IMR-90 (cell line): ENCODE results near the gene SLC25A17. TPM values are rescaled to one million over a fixed set of nuclear protein-coding genes. Genes with fewer than 3 reads are reported as not detected.
A peak's percentile ranks its signal among the peaks of the same experiment; 100 is the strongest.

Experiments
- ATAC-seq: fragments of 200-7000 bp; cut with Tn5 transposase; 2 replicates; pipeline ENCODE4 v1.9.1; 2020; ENCODE audit warnings: low read depth, mild to moderate bottlenecking, moderate library complexity
- BruUV-seq: library from RNA; stranded (reverse); fragments of 400-500 nt; replicated peaks from 2 replicates; lab custom pipeline; 2021; lab: Mats Ljungman, UMichigan
- CTCF ChIA-PET: fragments of 300-600 bp; formaldehyde crosslinking; extraction: SDS; loops from one replicate; lab custom pipeline; 2021; ENCODE audit warnings: antibody characterized with exemption; lab: Yijun Ruan, JAX
- POLR2A ChIA-PET: fragments of 300-600 bp; sonication (Branson Sonifier 250); formaldehyde crosslinking; loops from one replicate; lab custom pipeline; 2022; ENCODE audit warnings: antibody characterized with exemption; ENCODE audit not compliant: unreplicated experiment; lab: Charles Lee
- DNase-seq: peaks from one replicate; pipeline ENCODE4 v3.0.0; 2013
- H2AFZ ChIP-seq: replicated peaks from 2 replicates; pipeline ENCODE3; 2013; ENCODE audit warnings: low read length, mild to moderate bottlenecking; ENCODE audit not compliant: poor library complexity
- H2AK5ac ChIP-seq: 2 replicates; pipeline ENCODE4 v1.6.1; 2013; ENCODE audit warnings: low read depth, low read length, inconsistent platforms
- H2AK9ac ChIP-seq: replicated peaks from 2 replicates; pipeline ENCODE3; 2013; ENCODE audit warnings: mild to moderate bottlenecking, low read depth, low read length, moderate library complexity; ENCODE audit not compliant: poor library complexity
- H2BK120ac ChIP-seq: 2 replicates; pipeline ENCODE4 v1.6.1; 2013; ENCODE audit warnings: low read depth, low read length, inconsistent platforms
- H2BK15ac ChIP-seq: 3 replicates; pipeline ENCODE4 v1.6.1; 2013; ENCODE audit warnings: low read depth, low read length, inconsistent platforms
- H2BK20ac ChIP-seq: 2 replicates; pipeline ENCODE4 v1.6.1; 2013; ENCODE audit warnings: low read depth, mild to moderate bottlenecking, inconsistent platforms, low read length, moderate library complexity
- H2BK5ac ChIP-seq: 2 replicates; pipeline ENCODE4 v1.6.1; 2013; ENCODE audit warnings: mild to moderate bottlenecking, low read depth, low read length, inconsistent platforms; ENCODE audit not compliant: poor library complexity, severe bottlenecking
- H3K14ac ChIP-seq: replicated peaks from 2 replicates; pipeline ENCODE4 v1.6.1; 2013; ENCODE audit warnings: low read depth, low read length, inconsistent platforms
- H3K18ac ChIP-seq: 2 replicates; pipeline ENCODE4 v1.6.1; 2013; ENCODE audit warnings: low read depth, low read length, control low read depth
- H3K23ac ChIP-seq: 2 replicates; pipeline ENCODE4 v1.6.1; 2013; ENCODE audit warnings: low read depth, low read length, inconsistent platforms
- H3K27ac ChIP-seq: 2 replicates; pipeline ENCODE4 v1.5.1; 2013; ENCODE audit warnings: mild to moderate bottlenecking, control low read depth, low read length; ENCODE audit not compliant: insufficient read depth
- H3K27me3 ChIP-seq: 2 replicates; pipeline ENCODE4 v1.6.1; 2013; ENCODE audit warnings: low read length; ENCODE audit not compliant: control insufficient read depth, insufficient read depth
- H3K36me3 ChIP-seq: 2 replicates; pipeline ENCODE4 v1.6.1; 2013; ENCODE audit warnings: low read length, mixed read lengths; ENCODE audit not compliant: control insufficient read depth, insufficient read depth
- H3K4ac ChIP-seq: 2 replicates; pipeline ENCODE4 v1.6.1; 2013; ENCODE audit warnings: low read depth, low read length, inconsistent platforms
- H3K4me1 ChIP-seq: 2 replicates; pipeline ENCODE4 v1.6.1; 2013; ENCODE audit warnings: low read length, mixed read lengths; ENCODE audit not compliant: control insufficient read depth, insufficient read depth
- H3K4me2 ChIP-seq: 2 replicates; pipeline ENCODE4 v1.6.1; 2013; ENCODE audit warnings: low read depth, mild to moderate bottlenecking, control low read depth, low read length, moderate library complexity
- H3K4me3 ChIP-seq: 2 replicates; pipeline ENCODE4 v1.5.1; 2013; ENCODE audit warnings: low read depth, mild to moderate bottlenecking, control low read depth, low read length, moderate library complexity; ENCODE audit not compliant: insufficient read depth
- H3K56ac ChIP-seq: 2 replicates; pipeline ENCODE4 v1.6.1; 2013; ENCODE audit warnings: low read length, inconsistent platforms; ENCODE audit not compliant: insufficient read depth; ENCODE audit errors: extremely low read depth
- H3K79me1 ChIP-seq, 2 experiments: 2 replicates each; pipeline ENCODE4 v1.6.1; 2013; ENCODE audit warnings: low read length in 2 of 2, inconsistent platforms in 1 of 2, low read depth in 1 of 2
- H3K9ac ChIP-seq: 2 replicates; pipeline ENCODE4 v1.6.1; 2013; ENCODE audit warnings: low read depth, low read length, control low read depth
- H3K9me1 ChIP-seq: 2 replicates; pipeline ENCODE4 v1.6.1; 2013; ENCODE audit warnings: low read length, inconsistent platforms; ENCODE audit not compliant: insufficient read depth
- H3K9me3 ChIP-seq: 2 replicates; pipeline ENCODE4 v1.6.1; 2013; ENCODE audit warnings: low read length; ENCODE audit not compliant: control insufficient read depth, insufficient read depth
- H4K20me1 ChIP-seq: 2 replicates; pipeline ENCODE4 v1.6.1; 2013; ENCODE audit warnings: low read length, inconsistent platforms; ENCODE audit not compliant: insufficient read depth
- H4K5ac ChIP-seq: 2 replicates; pipeline ENCODE4 v1.6.1; 2013; ENCODE audit warnings: mild to moderate bottlenecking, low read depth, low read length, control low read depth
- H4K8ac ChIP-seq, 2 experiments: 2 replicates each; pipeline ENCODE4 v1.6.1; 2013; ENCODE audit warnings: low read depth in 2 of 2, low read length in 2 of 2, control low read depth in 1 of 2, inconsistent platforms in 1 of 2
- H4K91ac ChIP-seq: 2 replicates; pipeline ENCODE4 v1.6.1; 2013; ENCODE audit warnings: low read depth, low read length, inconsistent platforms; ENCODE audit not compliant: insufficient read depth
- CHD1 ChIP-seq: IDR thresholded peaks from 2 replicates; pipeline ENCODE4 v1.6.1; 2012; ENCODE audit warnings: low read depth, low read length, improper control_type of control experiment
- FOS ChIP-seq: fragments of 150-350 bp; IDR thresholded peaks from 2 replicates; pipeline ENCODE4 v1.6.1; 2016; ENCODE audit warnings: low read depth, low read length
- MAFK ChIP-seq: IDR thresholded peaks from 2 replicates; pipeline ENCODE4 v1.6.1; 2012; ENCODE audit warnings: low read depth, low read length, improper control_type of control experiment
- MAZ ChIP-seq: IDR thresholded peaks from 2 replicates; pipeline ENCODE4 v1.6.1; 2012; ENCODE audit warnings: low read depth, mild to moderate bottlenecking, low read length, improper control_type of control experiment, moderate library complexity, borderline replicate concordance
- MXI1 ChIP-seq: IDR thresholded peaks from 2 replicates; pipeline ENCODE4 v1.6.1; 2012; ENCODE audit warnings: low read depth, mild to moderate bottlenecking, low read length, moderate library complexity, borderline replicate concordance
- POLR2A ChIP-seq: IDR thresholded peaks from 2 replicates; pipeline ENCODE4 v1.6.1; 2012; ENCODE audit warnings: mild to moderate bottlenecking, low read depth, low read length
- RAD21 ChIP-seq: IDR thresholded peaks from 2 replicates; pipeline ENCODE4 v1.6.1; 2012; ENCODE audit warnings: low read length, improper control_type of control experiment
- RCOR1 ChIP-seq: IDR thresholded peaks from 2 replicates; pipeline ENCODE4 v1.6.1; 2012; ENCODE audit warnings: mild to moderate bottlenecking, low read length, improper control_type of control experiment; ENCODE audit not compliant: insufficient replicate concordance
- RFX5 ChIP-seq: IDR thresholded peaks from 2 replicates; pipeline ENCODE4 v1.8.0; 2012; ENCODE audit warnings: low read depth, mild to moderate bottlenecking, low read length, moderate library complexity
- WGBS, 2 experiments: methylation state at CpG; one replicate each; pipeline versions ENCODE4 v1.1.5 to v1.1.7; 2013; ENCODE audit warnings: missing lambda C conversion rate in 2 of 2; ENCODE audit not compliant: insufficient read length in 1 of 2; ENCODE audit errors: extremely low coverage in 2 of 2; 5-methylcytosine and 5-hydroxymethylcytosine counted together
- dilution Hi-C: fragments of 300-500 bp; cut with HindIII; formaldehyde crosslinking; loops from one replicate; pipeline ENCODE4 v1.14.3; 2018; ENCODE audit warnings: low sequenced_read_pairs; ENCODE audit not compliant: unreplicated experiment
- in situ Hi-C: fragments of 300-500 bp; cut with MboI; formaldehyde crosslinking; loops from 3 replicates; pipeline ENCODE4 v1.14.3; 2019; ENCODE audit warnings: low sequenced_read_pairs, inconsistent platforms, mixed read lengths
- intact Hi-C: fragments of 100-400 bp; cut with micrococcal nuclease; formaldehyde crosslinking; loops from 2 replicates; pipeline ENCODE4 v1.10.0; 2022
- polyA plus RNA-seq, 3 experiments: library from polyadenylated mRNA; depleted of rRNA; stranded (reverse); fragments of >200 nt; gene quantifications; 2 replicates each; pipeline ENCODE4 v1.2.3, GENCODE V29; 2012; ENCODE audit warnings: low replicate concordance in 1 of 3
- total RNA-seq: library from RNA; depleted of rRNA; stranded (reverse); fragments of >200 nt; gene quantifications from 2 replicates; pipeline ENCODE4 v1.2.3, GENCODE V29; 2012
- TF ChIP-seq, protein P1 (sequence below): fragments of 150-350 bp; IDR thresholded peaks from 2 replicates; pipeline ENCODE4 v1.6.1; 2016; ENCODE audit warnings: low read depth, mild to moderate bottlenecking, low read length, moderate library complexity, borderline replicate concordance

The SLC25A17 gene
- total and polyA plus RNA-seq, 2 of the 4 experiments (the other 2 are of a cell fraction): 19.6 to 36.0 TPM

GRCh38 chr22:40728731-40729189, 90.4 kb downstream of the SLC25A17 start:
- H3K4ac ChIP-seq: no peak overlapping the region; the same call in 1 of the 2 replicates
- no peak overlapping the region; the same call in 1 of the 2 replicates for H3K14ac ChIP-seq
- WGBS, 2 experiments: 35% methylated on average over 10 of the region's 13 CpGs; no CpG with 5 or more reads in 1 of the 2 experiments
- peak overlapping the region; percentile 65 for H2AFZ ChIP-seq
- no peak overlapping the region for H2BK5ac ChIP-seq
- ChIA-PET POLR2A (no interaction called here), CTCF (no interaction called here)
- TF ChIP-seq MAFK (no peak), RFX5 (no peak), POLR2A (no peak), CHD1 (no peak), RAD21 (no peak), RCOR1 (no peak), MAZ (no peak), FOS (no peak), MXI1 (no peak)
- TF ChIP-seq, protein P1, sequence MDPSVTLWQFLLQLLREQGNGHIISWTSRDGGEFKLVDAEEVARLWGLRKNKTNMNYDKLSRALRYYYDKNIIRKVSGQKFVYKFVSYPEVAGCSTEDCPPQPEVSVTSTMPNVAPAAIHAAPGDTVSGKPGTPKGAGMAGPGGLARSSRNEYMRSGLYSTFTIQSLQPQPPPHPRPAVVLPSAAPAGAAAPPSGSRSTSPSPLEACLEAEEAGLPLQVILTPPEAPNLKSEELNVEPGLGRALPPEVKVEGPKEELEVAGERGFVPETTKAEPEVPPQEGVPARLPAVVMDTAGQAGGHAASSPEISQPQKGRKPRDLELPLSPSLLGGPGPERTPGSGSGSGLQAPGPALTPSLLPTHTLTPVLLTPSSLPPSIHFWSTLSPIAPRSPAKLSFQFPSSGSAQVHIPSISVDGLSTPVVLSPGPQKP: no peak
- H3K4me2 ChIP-seq: no peak overlapping the region
- BruUV-seq: no TSS peak
- no peak overlapping the region for H2AK5ac ChIP-seq
- H3K36me3 ChIP-seq: no peaks in the 10 kb centered on the region
- peaks cover 2% of the 10 kb centered on the region; the same call in 1 of the 2 replicates for H3K9me3 ChIP-seq
- H3K79me1 ChIP-seq: no peaks in the 10 kb centered on the region
- peak; percentile 21; the same call in 1 of the 2 replicates for ATAC-seq
- H3K9me1 ChIP-seq: 0 out of 2 replicates have a peak, but pooled peaks cover 3% of the 10 kb centered on the region
- H2BK120ac ChIP-seq: no peak overlapping the region
- no peak overlapping the region for H3K18ac ChIP-seq
- no peak overlapping the region for H3K27ac ChIP-seq
- H3K23ac ChIP-seq: no peak overlapping the region
- H2AK9ac ChIP-seq: no peak overlapping the region
- H2BK20ac ChIP-seq: 0 out of 2 replicates have a peak overlapping the region, but pooled peaks have one; percentile 24
- H3K27me3 ChIP-seq: no peaks in the 10 kb centered on the region
- H3K9ac ChIP-seq: no peak overlapping the region
- 0 out of 4 replicates have a peak overlapping the region, but pooled peaks of 1 of the 2 experiments have one; percentile 47 for H4K8ac ChIP-seq
- peaks cover 3% of the 10 kb centered on the region; the same call in 1 of the 2 replicates for H3K4me1 ChIP-seq
- no peak overlapping the region for H3K4me3 ChIP-seq
- no peak overlapping the region for H2BK15ac ChIP-seq
- H4K5ac ChIP-seq: no peak overlapping the region
- in situ Hi-C loops (no loop called here), intact Hi-C loops (no loop called here), dilution Hi-C loops (no loop called here)
- H4K91ac ChIP-seq: peak overlapping the region; percentile 26; the same call in 1 of the 2 replicates
- H4K20me1 ChIP-seq: no peaks in the 10 kb centered on the region
- no peak overlapping the region for H3K56ac ChIP-seq
- DNase-seq: no peak
